GM21723 (cell line): Measurements from ENCODE around the gene PELI3.

Experiments
- ATAC-seq: cut with Tn5 transposase; IDR thresholded peaks from one replicate; pipeline ENCODE4 v1.9.1; 2021; ENCODE audit warnings: mild to moderate bottlenecking, moderate library complexity; ENCODE audit not compliant: unreplicated experiment

Gene PELI3

GRCh38 chr11:66497206-66497605 lies 30.5 kb downstream of the PELI3 start:
- ATAC-seq, result no peak

- ATAC-seq, result no peak
These were observed 31.8 kb downstream of the PELI3 start for GRCh38 chr11:66498506-66498905.

- no peak for ATAC-seq
These were observed 38.6 kb downstream of the PELI3 start for GRCh38 chr11:66505276-66505816.

GRCh38 chr11:66509131-66509561 lies 42.4 kb downstream of the PELI3 start:
- ATAC-seq, result no peak

- peak; percentile 91 for ATAC-seq
These were observed 43.7 kb downstream of the PELI3 start, which contains the start of gene BBS1 for GRCh38 chr11:66510271-66510989. Gene BBS1 (plus strand): TSS chr11:66510635. CDS start chr11:66510660, 25 bp downstream.

GRCh38 chr11:66510990-66511339 lies 44.3 kb downstream of the PELI3 start:
- ATAC-seq, result no peak

- no peak for ATAC-seq
These were observed 56.9 kb downstream of the PELI3 start for GRCh38 chr11:66523611-66524010.

- ATAC-seq, result no peak
These were observed 57.8 kb downstream of the PELI3 start for GRCh38 chr11:66524304-66525040.
